Breast epithelium (tissue), 4 donors: Measurements from ENCODE around the gene SYTL4. TPM values are rescaled to one million over a fixed set of nuclear protein-coding genes. Genes with fewer than 3 reads are reported as not detected.

Experiments
- DNase-seq, 2 donors: peaks; one replicate each; pipeline ENCODE4 v3.0.0-alpha.2; 2019; ENCODE audit warnings: low spot score in 2 of 2
- H3K27ac ChIP-seq, 2 donors: fragments of 200-600 bp; sonication (generic) in 1 of 2; one replicate each; pipeline ENCODE4 v1.5.1; 2016 to 2019; ENCODE audit warnings: mild to moderate bottlenecking in 1 of 2
- H3K27me3 ChIP-seq, 2 donors: fragments of 200-600 bp; sonication (generic) in 1 of 2; one replicate each; pipeline versions ENCODE4 v1.5.1 to v1.6.0; 2017 to 2019; ENCODE audit warnings: control low read depth in 1 of 2, mild to moderate bottlenecking in 1 of 2
- H3K36me3 ChIP-seq: fragments of 200-600 bp; one replicate; pipeline ENCODE4 v1.5.1; 2019
- H3K4me1 ChIP-seq, 2 donors: fragments of 200-600 bp; sonication (generic); one replicate each; pipeline ENCODE4 v1.5.1; 2016 to 2019; ENCODE audit warnings: control low read depth in 1 of 2
- H3K4me3 ChIP-seq, 3 donors: fragments of 200-600 bp; sonication (generic); 1 replicate in 2 of 3; 2 replicates in 1 of 3; pipeline ENCODE4 v1.5.1; 2016 to 2019; ENCODE audit warnings: mild to moderate bottlenecking in 3 of 3, moderate library complexity in 2 of 3
- H3K9me3 ChIP-seq, 2 donors: fragments of 200-600 bp; sonication (generic) in 1 of 2; one replicate each; pipeline ENCODE4 v1.5.1; 2016 to 2019; ENCODE audit warnings: control low read depth in 1 of 2
- CTCF ChIP-seq, 3 donors: fragments of 450-650 bp; IDR thresholded peaks; one replicate each; pipeline ENCODE4 v1.5.1; 2016 to 2017; ENCODE audit warnings: antibody characterized with exemption in 3 of 3, mild to moderate bottlenecking in 3 of 3, moderate library complexity in 3 of 3
- POLR2A ChIP-seq: fragments of 450-650 bp; IDR thresholded peaks from one replicate; pipeline ENCODE4 v1.6.1; 2016; ENCODE audit warnings: antibody characterized with exemption, mild to moderate bottlenecking, moderate library complexity
- POLR2AphosphoS5 ChIP-seq, 3 donors: sonication (generic); formaldehyde crosslinking; IDR thresholded peaks; one replicate each; pipeline ENCODE4 v1.6.1; 2017; ENCODE audit warnings: antibody characterized with exemption in 3 of 3
- intact Hi-C: fragments of 100-400 bp; cut with DNase I; formaldehyde crosslinking; loops from one replicate; pipeline ENCODE4 v1.15.1; 2023; ENCODE audit warnings: low total_unique reads
- total RNA-seq, 3 donors: library from RNA; depleted of rRNA; stranded (reverse); fragments of >200 nt; gene quantifications; one replicate each; pipeline ENCODE4 v1.1.0, GENCODE V29; 2016

SYTL4 gene
- total RNA-seq, 3 donors from 2014 or later: 19.3 to 29.9 (median 25.2) TPM

DNA sequence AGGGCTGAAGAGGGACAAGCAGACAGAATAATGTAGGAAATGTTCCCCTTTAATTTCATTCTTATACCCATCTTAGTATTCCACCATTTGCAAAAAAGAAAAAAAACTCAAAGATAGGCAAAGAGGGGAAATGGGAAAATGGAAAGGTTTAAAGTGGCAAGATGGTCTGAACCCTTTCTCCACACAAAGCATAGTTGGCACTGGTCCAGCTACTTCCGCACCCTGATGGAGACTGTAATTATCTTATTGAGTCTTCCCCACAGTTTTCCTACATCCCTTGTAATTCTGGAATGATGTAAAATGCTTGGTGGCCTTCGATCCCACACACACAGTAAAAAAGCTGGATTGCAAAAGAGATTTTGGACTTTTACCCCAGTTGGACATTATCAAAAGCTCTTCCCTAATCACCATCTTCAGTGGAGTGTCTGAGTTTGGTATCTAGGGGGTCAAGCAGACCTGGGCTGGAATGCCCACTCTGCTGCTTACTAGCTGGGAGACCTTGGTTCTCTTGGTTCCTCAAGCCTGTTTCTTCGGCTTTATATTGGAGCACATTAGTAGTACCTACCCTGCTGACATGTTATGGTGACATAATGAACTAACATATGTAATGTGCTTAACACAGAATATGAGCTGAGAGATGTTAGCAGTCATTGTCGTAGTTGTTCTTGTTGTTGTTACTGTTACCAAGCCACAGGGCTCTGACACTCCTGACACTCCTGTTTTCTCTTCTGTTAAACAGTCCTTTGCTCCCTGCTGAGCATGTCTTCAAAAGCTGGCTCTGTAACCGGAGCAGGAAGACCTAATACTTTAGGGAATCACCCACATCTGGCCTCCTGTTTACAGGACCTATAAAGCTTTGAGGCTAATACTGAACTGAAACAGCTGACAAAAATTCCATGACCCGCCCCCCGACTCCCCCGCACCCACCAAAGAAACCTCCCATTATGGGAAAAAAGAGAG is 83.2 kb downstream of the SYTL4 start:
- TF ChIP-seq POLR2AphosphoS5 (IDR thresholded peaks at IDR 0.05): no peak
- no peak for TF ChIP-seq CTCF (IDR thresholded peaks at IDR 0.05)
- TF ChIP-seq POLR2A: no peak
- intact Hi-C loops: no loop called here
- Histone ChIP-seq H3K27ac (peak overlapping the region; percentile 69 to 91), H3K9me3 (no peaks in the 10 kb centered on the region), H3K27me3 (peaks cover 0 to 50% of the 10 kb centered on the region in 2 donors), H3K4me1 (no peaks in the 10 kb centered on the region), H3K36me3 (no peaks in the 10 kb centered on the region), H3K4me3 (peak overlapping the region in 1 of 3 donors; percentile 1)
- DNase-seq: no peak

DNA sequence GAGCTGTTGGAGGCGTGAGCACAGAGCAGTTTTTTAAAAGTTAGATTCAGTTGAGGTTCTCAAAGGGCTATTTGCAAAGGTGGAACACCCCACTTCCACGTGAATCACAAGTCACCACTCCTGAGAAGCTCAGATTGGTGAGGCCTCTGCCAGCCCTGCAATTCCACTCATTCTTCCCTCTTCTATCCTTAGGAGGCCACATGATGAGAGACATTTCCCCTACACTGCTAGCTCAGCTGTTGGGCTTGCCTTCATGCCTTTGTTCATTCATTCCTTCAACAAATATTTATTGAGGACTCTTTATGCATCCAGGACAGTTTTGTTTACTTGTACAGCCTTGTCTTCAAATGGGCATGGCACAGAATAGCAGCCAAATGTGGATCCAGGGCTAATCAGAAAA is 84.2 kb downstream of the SYTL4 start:
- peaks cover 0 to 56% of the 10 kb centered on the region in 2 donors for H3K27me3 ChIP-seq
- H3K9me3 ChIP-seq: no peaks in the 10 kb centered on the region
- no peaks in the 10 kb centered on the region for H3K4me1 ChIP-seq
- H3K36me3 ChIP-seq: no peaks in the 10 kb centered on the region
- DNase-seq: no peak
- H3K4me3 ChIP-seq: peak overlapping the region in 1 of 3 donors; percentile 4
- no peak for TF ChIP-seq CTCF (IDR thresholded peaks at IDR 0.05)
- no peak for TF ChIP-seq POLR2AphosphoS5 (IDR thresholded peaks at IDR 0.05)
- TF ChIP-seq POLR2A: no peak
- H3K27ac ChIP-seq: peak overlapping the region; percentile 69 to 91
- intact Hi-C loops: no loop called here

GRCh38 chrX:100647095-100647494 is 84.8 kb downstream of the SYTL4 start:
- intact Hi-C loops: no loop called here
- Histone ChIP-seq H3K4me1 (no peaks in the 10 kb centered on the region), H3K4me3 (peak overlapping the region in 1 of 3 donors; percentile 4), H3K9me3 (no peaks in the 10 kb centered on the region), H3K27me3 (peaks cover 0 to 61% of the 10 kb centered on the region in 2 donors), H3K36me3 (no peaks in the 10 kb centered on the region), H3K27ac (peak overlapping the region; percentile 69 to 91)
- TF ChIP-seq POLR2AphosphoS5 (IDR thresholded peaks at IDR 0.05) (no peak), POLR2A (no peak), CTCF (IDR thresholded peaks at IDR 0.05) (no peak)
- no peak for DNase-seq

- intact Hi-C loops: no loop called here
- no peak for DNase-seq
- H3K9me3 ChIP-seq: no peaks in the 10 kb centered on the region
- no peaks in the 10 kb centered on the region for H3K4me1 ChIP-seq
- peak overlapping the region; percentile 34 to 59 (median 34) for H3K4me3 ChIP-seq
- peak overlapping the region; percentile 69 to 79 for H3K27ac ChIP-seq
- H3K27me3 ChIP-seq: peaks cover 0 to 65% of the 10 kb centered on the region in 2 donors
- TF ChIP-seq POLR2A (no peak), POLR2AphosphoS5 (IDR thresholded peaks at IDR 0.05) (no peak), CTCF (IDR thresholded peaks at IDR 0.05) (no peak)
- H3K36me3 ChIP-seq: no peaks in the 10 kb centered on the region
Measured at GRCh38 chrX:100645106-100645505, 86.8 kb downstream of the SYTL4 start.
